ENCODE results near the gene NAV2. TPM values are rescaled to one million over a fixed set of nuclear protein-coding genes. Genes with fewer than 3 reads are reported as not detected.

Gene NAV2
- total and polyA plus RNA-seq, 2 donors from 2014 or later: 5.9 to 37.7 TPM

DNA sequence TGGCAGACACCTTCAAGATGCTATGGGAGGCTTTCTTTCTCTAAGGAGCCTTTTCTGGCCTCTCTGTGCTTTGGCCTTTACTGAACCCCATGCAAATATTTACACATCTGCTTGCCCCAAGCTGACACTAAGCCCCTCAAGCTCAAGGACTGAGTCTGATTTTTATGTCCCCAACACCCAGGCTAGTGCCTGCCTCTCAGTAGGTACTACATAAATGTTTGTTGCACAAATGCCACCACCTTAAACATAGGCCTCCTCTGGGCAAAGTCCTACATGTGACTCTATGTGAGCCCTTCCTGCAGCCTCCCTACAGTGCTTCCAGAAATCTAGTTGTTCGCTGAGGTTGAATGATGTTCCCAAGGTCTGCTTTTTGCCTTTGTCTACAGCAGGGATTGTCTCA lies 260.0 kb downstream of the NAV2 start:
- no peaks in the 10 kb centered on the region for H3K27me3 ChIP-seq (ENCODE audit: control insufficient read depth, insufficient read depth, low read length)
- no peak for FAIRE-seq
- H3K4me1 ChIP-seq (ENCODE audit: control insufficient read depth in 2 of 3, insufficient read depth in 2 of 3, low read depth in 1 of 3, low read length in 3 of 3): peaks cover 0 to 3% (median 2%) of the 10 kb centered on the region in 3 donors
- DNase-seq: no peak
- intact Hi-C loops (cut with DNase I): no loop called here
- H3K27ac ChIP-seq (ENCODE audit: low read depth in 2 of 2, low read length in 2 of 2): no peak overlapping the region
- no peaks in the 10 kb centered on the region for H3K36me3 ChIP-seq (ENCODE audit: control insufficient read depth in 2 of 3, insufficient read depth in 3 of 3, low read length in 3 of 3)
- TF ChIP-seq, protein P1, sequence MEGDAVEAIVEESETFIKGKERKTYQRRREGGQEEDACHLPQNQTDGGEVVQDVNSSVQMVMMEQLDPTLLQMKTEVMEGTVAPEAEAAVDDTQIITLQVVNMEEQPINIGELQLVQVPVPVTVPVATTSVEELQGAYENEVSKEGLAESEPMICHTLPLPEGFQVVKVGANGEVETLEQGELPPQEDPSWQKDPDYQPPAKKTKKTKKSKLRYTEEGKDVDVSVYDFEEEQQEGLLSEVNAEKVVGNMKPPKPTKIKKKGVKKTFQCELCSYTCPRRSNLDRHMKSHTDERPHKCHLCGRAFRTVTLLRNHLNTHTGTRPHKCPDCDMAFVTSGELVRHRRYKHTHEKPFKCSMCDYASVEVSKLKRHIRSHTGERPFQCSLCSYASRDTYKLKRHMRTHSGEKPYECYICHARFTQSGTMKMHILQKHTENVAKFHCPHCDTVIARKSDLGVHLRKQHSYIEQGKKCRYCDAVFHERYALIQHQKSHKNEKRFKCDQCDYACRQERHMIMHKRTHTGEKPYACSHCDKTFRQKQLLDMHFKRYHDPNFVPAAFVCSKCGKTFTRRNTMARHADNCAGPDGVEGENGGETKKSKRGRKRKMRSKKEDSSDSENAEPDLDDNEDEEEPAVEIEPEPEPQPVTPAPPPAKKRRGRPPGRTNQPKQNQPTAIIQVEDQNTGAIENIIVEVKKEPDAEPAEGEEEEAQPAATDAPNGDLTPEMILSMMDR (IDR thresholded peaks at IDR 0.05; ENCODE audit: borderline replicate concordance, extremely low read depth, insufficient read depth): no peak
- no peaks in the 10 kb centered on the region for H3K9me3 ChIP-seq (ENCODE audit: control insufficient read depth in 2 of 3, insufficient read depth in 1 of 3, low read length in 3 of 3)
- no peak overlapping the region for H3K4me3 ChIP-seq (ENCODE audit: low read length in 3 of 3)
- H3K9ac ChIP-seq (ENCODE audit: low read length in 3 of 3): no peak overlapping the region

GRCh38 chr11:19973136-19973635 lies 260.5 kb downstream of the NAV2 start:
- Histone ChIP-seq H3K27ac (ENCODE audit: low read depth in 2 of 2, low read length in 2 of 2) (no peak overlapping the region), H3K4me1 (ENCODE audit: control insufficient read depth in 2 of 3, insufficient read depth in 2 of 3, low read depth in 1 of 3, low read length in 3 of 3) (peaks cover 0 to 3% (median 2%) of the 10 kb centered on the region in 3 donors), H3K9ac (ENCODE audit: low read length in 3 of 3) (no peak overlapping the region), H3K4me3 (ENCODE audit: low read length in 3 of 3) (no peak overlapping the region), H3K27me3 (ENCODE audit: control insufficient read depth, insufficient read depth, low read length) (no peaks in the 10 kb centered on the region), H3K9me3 (ENCODE audit: control insufficient read depth in 2 of 3, insufficient read depth in 1 of 3, low read length in 3 of 3) (no peaks in the 10 kb centered on the region), H3K36me3 (ENCODE audit: control insufficient read depth in 2 of 3, insufficient read depth in 3 of 3, low read length in 3 of 3) (no peaks in the 10 kb centered on the region)
- TF ChIP-seq, protein P1 (IDR thresholded peaks at IDR 0.05; ENCODE audit: borderline replicate concordance, extremely low read depth, insufficient read depth): no peak
- DNase-seq (no peak), FAIRE-seq (no peak)
- intact Hi-C loops (cut with DNase I): no loop called here

DNA sequence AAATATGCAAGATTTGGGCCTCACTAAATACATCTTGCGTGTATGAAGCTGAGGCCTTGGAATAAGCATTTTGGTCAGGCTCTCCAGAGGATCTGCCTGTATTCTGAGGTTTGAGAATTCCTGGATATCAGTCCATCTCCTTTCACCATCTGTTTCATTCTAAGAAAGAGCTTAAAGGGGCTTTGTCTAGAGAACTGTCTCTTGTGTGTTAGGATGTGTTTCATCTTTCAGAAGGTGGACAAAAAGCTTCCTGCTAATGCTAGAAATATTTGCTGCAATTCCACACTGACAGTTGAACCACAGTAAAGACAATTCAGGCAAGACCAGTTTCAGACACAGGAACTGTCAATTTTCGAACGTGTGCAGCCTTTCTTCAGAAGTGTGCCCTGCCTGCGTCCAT lies 262.2 kb downstream of the NAV2 start:
- Histone ChIP-seq H3K4me3 (ENCODE audit: low read length in 3 of 3) (no peak overlapping the region), H3K9me3 (ENCODE audit: control insufficient read depth in 2 of 3, insufficient read depth in 1 of 3, low read length in 3 of 3) (no peaks in the 10 kb centered on the region), H3K36me3 (ENCODE audit: control insufficient read depth in 2 of 3, insufficient read depth in 3 of 3, low read length in 3 of 3) (no peaks in the 10 kb centered on the region), H3K9ac (ENCODE audit: low read length in 3 of 3) (no peak overlapping the region), H3K27ac (ENCODE audit: low read depth in 2 of 2, low read length in 2 of 2) (no peak overlapping the region), H3K27me3 (ENCODE audit: control insufficient read depth, insufficient read depth, low read length) (no peaks in the 10 kb centered on the region), H3K4me1 (ENCODE audit: control insufficient read depth in 2 of 3, insufficient read depth in 2 of 3, low read depth in 1 of 3, low read length in 3 of 3) (peaks cover 4 to 7% (median 4%) of the 10 kb centered on the region in 3 donors)
- intact Hi-C loops (cut with DNase I): no loop called here
- DNase-seq: no peak
- TF ChIP-seq, protein P1 (IDR thresholded peaks at IDR 0.05; ENCODE audit: borderline replicate concordance, extremely low read depth, insufficient read depth): no peak
- no peak for FAIRE-seq

Measured in kidney (tissue), 14 donors.